HEK293 (cell line): ENCODE measurements around the gene SLBP.

ENCODE experiments used
- GLIS2 ChIP-seq: fragments of 450-650 bp; formaldehyde crosslinking; IDR thresholded peaks from 2 replicates; pipeline ENCODE4 v1.5.1; 2016; ENCODE audit warnings: missing biosample characterization, missing genetic modification characterization
- KLF1 ChIP-seq: fragments of 450-650 bp; formaldehyde crosslinking; IDR thresholded peaks from 2 replicates; pipeline ENCODE4 v1.5.1; 2016; ENCODE audit warnings: missing biosample characterization, missing genetic modification characterization
- SETDB1 ChIP-seq: IDR thresholded peaks from one replicate; pipeline ENCODE4 v1.6.1; 2017; ENCODE audit warnings: mild to moderate bottlenecking, low read length, moderate library complexity, mixed read lengths; ENCODE audit not compliant: insufficient read length
- TCF7L2 ChIP-seq: IDR thresholded peaks from 2 replicates; pipeline ENCODE4 v1.6.1; 2011; ENCODE audit warnings: low read depth, mild to moderate bottlenecking, inconsistent platforms, low read length, moderate library complexity, borderline replicate concordance
- YY1 ChIP-seq: fragments of 450-650 bp; formaldehyde crosslinking; IDR thresholded peaks from 2 replicates; pipeline ENCODE4 v1.5.1; 2018; ENCODE audit warnings: missing biosample characterization, missing genetic modification characterization
- ZBTB20 ChIP-seq: fragments of 450-650 bp; formaldehyde crosslinking; IDR thresholded peaks from 2 replicates; pipeline ENCODE4 v1.5.1; 2016; ENCODE audit warnings: missing biosample characterization, missing genetic modification characterization
- ZBTB21 ChIP-seq: fragments of 450-650 bp; formaldehyde crosslinking; IDR thresholded peaks from 2 replicates; pipeline ENCODE4 v1.5.1; 2017; ENCODE audit warnings: missing biosample characterization, missing genetic modification characterization
- ZNF146 ChIP-seq: fragments of 450-650 bp; formaldehyde crosslinking; IDR thresholded peaks from 2 replicates; pipeline ENCODE4 v1.5.1; 2016; ENCODE audit warnings: missing biosample characterization, missing genetic modification characterization
- ZNF37A ChIP-seq: fragments of 450-650 bp; IDR thresholded peaks from 2 replicates; pipeline ENCODE4 v1.5.1; 2018; ENCODE audit warnings: missing biosample characterization, missing genetic modification characterization
- ZNF629 ChIP-seq: fragments of 450-650 bp; formaldehyde crosslinking; IDR thresholded peaks from 2 replicates; pipeline ENCODE4 v1.5.1; 2017; ENCODE audit warnings: missing biosample characterization, missing genetic modification characterization
- TF ChIP-seq, protein P1 (sequence below): fragments of 450-650 bp; formaldehyde crosslinking; IDR thresholded peaks from 2 replicates; pipeline ENCODE4 v1.5.1; 2016; ENCODE audit warnings: missing biosample characterization, missing genetic modification characterization
- TF ChIP-seq, protein P2 (sequence below): fragments of 450-650 bp; formaldehyde crosslinking; IDR thresholded peaks from 2 replicates; pipeline ENCODE4 v1.5.1; 2016; ENCODE audit warnings: missing biosample characterization, missing genetic modification characterization
- TF ChIP-seq, protein P3 (sequence below): fragments of 450-650 bp; formaldehyde crosslinking; IDR thresholded peaks from 2 replicates; pipeline ENCODE4 v1.5.1; 2017; ENCODE audit warnings: missing biosample characterization, missing genetic modification characterization
- TF ChIP-seq, protein P4 (sequence below): fragments of 450-650 bp; formaldehyde crosslinking; IDR thresholded peaks from 2 replicates; pipeline ENCODE4 v1.5.1; 2016; ENCODE audit warnings: missing biosample characterization, missing genetic modification characterization

DNA sequence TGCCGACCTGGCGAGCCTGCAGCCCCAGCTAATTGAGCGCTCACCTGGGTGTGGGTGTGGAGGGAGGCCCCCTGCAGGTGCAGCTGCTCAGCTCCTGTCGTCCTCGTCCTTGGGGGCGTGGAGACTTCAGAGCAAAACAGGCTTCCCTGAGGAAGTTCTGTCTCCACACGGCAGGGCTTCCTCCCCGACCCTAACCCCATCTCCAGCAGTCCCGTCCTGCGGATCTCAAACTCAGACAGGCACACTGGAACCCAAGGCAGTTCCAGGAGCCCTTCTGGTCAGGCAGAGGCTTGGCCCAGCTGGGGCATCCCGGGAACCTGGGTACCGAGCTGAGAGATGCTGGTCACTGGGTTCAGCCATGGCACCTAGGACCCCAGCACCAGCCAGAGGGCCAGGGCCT, 33.6 kb upstream of the SLBP start:
- TF ChIP-seq, protein P1, sequence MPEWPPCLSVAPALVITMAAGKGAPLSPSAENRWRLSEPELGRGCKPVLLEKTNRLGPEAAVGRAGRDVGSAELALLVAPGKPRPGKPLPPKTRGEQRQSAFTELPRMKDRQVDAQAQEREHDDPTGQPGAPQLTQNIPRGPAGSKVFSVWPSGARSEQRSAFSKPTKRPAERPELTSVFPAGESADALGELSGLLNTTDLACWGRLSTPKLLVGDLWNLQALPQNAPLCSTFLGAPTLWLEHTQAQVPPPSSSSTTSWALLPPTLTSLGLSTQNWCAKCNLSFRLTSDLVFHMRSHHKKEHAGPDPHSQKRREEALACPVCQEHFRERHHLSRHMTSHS (tag by site-specific recombination) = no peak
- TF ChIP-seq, protein P2, sequence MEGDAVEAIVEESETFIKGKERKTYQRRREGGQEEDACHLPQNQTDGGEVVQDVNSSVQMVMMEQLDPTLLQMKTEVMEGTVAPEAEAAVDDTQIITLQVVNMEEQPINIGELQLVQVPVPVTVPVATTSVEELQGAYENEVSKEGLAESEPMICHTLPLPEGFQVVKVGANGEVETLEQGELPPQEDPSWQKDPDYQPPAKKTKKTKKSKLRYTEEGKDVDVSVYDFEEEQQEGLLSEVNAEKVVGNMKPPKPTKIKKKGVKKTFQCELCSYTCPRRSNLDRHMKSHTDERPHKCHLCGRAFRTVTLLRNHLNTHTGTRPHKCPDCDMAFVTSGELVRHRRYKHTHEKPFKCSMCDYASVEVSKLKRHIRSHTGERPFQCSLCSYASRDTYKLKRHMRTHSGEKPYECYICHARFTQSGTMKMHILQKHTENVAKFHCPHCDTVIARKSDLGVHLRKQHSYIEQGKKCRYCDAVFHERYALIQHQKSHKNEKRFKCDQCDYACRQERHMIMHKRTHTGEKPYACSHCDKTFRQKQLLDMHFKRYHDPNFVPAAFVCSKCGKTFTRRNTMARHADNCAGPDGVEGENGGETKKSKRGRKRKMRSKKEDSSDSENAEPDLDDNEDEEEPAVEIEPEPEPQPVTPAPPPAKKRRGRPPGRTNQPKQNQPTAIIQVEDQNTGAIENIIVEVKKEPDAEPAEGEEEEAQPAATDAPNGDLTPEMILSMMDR (tag by site-specific recombination) = no peak
- TF ChIP-seq, protein P3, sequence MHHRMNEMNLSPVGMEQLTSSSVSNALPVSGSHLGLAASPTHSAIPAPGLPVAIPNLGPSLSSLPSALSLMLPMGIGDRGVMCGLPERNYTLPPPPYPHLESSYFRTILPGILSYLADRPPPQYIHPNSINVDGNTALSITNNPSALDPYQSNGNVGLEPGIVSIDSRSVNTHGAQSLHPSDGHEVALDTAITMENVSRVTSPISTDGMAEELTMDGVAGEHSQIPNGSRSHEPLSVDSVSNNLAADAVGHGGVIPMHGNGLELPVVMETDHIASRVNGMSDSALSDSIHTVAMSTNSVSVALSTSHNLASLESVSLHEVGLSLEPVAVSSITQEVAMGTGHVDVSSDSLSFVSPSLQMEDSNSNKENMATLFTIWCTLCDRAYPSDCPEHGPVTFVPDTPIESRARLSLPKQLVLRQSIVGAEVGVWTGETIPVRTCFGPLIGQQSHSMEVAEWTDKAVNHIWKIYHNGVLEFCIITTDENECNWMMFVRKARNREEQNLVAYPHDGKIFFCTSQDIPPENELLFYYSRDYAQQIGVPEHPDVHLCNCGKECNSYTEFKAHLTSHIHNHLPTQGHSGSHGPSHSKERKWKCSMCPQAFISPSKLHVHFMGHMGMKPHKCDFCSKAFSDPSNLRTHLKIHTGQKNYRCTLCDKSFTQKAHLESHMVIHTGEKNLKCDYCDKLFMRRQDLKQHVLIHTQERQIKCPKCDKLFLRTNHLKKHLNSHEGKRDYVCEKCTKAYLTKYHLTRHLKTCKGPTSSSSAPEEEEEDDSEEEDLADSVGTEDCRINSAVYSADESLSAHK (tag by site-specific recombination) = no peak
- TF ChIP-seq TCF7L2 (no peak), ZNF629 (tag by site-specific recombination) (no peak), ZBTB20 (no peak), SETDB1 (no peak), ZNF37A (tag by site-specific recombination) (no peak), ZNF146 (tag by site-specific recombination) (no peak), GLIS2 (tag by site-specific recombination) (no peak), KLF1 (tag by site-specific recombination) (no peak), ZBTB21 (tag by site-specific recombination) (no peak), YY1 (tag by site-specific recombination) (no peak)
- TF ChIP-seq, protein P4, sequence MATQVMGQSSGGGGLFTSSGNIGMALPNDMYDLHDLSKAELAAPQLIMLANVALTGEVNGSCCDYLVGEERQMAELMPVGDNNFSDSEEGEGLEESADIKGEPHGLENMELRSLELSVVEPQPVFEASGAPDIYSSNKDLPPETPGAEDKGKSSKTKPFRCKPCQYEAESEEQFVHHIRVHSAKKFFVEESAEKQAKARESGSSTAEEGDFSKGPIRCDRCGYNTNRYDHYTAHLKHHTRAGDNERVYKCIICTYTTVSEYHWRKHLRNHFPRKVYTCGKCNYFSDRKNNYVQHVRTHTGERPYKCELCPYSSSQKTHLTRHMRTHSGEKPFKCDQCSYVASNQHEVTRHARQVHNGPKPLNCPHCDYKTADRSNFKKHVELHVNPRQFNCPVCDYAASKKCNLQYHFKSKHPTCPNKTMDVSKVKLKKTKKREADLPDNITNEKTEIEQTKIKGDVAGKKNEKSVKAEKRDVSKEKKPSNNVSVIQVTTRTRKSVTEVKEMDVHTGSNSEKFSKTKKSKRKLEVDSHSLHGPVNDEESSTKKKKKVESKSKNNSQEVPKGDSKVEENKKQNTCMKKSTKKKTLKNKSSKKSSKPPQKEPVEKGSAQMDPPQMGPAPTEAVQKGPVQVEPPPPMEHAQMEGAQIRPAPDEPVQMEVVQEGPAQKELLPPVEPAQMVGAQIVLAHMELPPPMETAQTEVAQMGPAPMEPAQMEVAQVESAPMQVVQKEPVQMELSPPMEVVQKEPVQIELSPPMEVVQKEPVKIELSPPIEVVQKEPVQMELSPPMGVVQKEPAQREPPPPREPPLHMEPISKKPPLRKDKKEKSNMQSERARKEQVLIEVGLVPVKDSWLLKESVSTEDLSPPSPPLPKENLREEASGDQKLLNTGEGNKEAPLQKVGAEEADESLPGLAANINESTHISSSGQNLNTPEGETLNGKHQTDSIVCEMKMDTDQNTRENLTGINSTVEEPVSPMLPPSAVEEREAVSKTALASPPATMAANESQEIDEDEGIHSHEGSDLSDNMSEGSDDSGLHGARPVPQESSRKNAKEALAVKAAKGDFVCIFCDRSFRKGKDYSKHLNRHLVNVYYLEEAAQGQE = no peak
